ENCODE measurements around the gene ELL.
A peak's percentile ranks its signal among the peaks of the same experiment; 100 is the strongest.

ELL gene

DNA sequence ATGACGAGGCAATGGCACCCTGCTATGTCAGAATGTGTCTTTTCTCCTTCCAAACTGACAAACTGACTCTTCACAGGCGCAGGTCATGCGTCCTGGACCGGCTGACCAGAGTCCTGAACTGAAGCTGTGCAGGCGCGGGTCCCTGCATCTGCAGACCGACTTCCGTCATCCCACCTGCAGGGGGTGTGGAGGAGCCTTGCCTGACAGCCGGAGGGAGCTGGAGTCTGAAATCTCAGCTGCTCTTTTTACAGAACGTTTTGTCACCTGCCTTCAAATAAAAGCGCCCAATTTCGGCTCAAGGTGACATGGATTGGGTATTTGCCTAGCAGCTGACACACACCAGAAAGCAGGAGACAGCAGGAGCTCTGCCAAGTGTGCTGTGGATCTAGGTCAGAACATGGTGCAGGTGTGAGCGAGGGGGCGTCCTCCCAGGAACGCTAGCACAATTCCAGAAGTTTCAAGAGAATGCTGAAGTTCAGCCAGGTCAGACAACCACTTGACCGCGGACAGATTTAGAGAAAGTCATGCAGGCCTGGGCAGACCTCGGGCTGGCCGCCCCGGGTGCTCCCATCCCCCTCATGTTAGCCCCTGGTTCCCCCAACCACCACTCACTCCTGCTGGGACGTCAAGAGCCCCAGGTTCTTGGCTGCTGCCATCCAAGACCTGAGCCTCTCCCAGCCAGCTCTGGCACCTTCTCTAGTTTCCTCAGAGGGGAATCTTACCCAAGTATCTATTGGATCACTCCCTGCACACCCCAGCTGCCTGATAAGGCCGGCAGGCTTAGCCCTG, 32.8 kb downstream of the ELL start:
- no peaks in the 10 kb centered on the region for H3K27me3 ChIP-seq (ENCODE audit: low read depth, low read length)
- H3K27ac ChIP-seq (ENCODE audit: low read length), result no peak overlapping the region
- no peak for TF ChIP-seq EZH2phosphoT487 (IDR thresholded peaks at IDR 0.05; ENCODE audit: low read depth)
- TF ChIP-seq, protein P1, sequence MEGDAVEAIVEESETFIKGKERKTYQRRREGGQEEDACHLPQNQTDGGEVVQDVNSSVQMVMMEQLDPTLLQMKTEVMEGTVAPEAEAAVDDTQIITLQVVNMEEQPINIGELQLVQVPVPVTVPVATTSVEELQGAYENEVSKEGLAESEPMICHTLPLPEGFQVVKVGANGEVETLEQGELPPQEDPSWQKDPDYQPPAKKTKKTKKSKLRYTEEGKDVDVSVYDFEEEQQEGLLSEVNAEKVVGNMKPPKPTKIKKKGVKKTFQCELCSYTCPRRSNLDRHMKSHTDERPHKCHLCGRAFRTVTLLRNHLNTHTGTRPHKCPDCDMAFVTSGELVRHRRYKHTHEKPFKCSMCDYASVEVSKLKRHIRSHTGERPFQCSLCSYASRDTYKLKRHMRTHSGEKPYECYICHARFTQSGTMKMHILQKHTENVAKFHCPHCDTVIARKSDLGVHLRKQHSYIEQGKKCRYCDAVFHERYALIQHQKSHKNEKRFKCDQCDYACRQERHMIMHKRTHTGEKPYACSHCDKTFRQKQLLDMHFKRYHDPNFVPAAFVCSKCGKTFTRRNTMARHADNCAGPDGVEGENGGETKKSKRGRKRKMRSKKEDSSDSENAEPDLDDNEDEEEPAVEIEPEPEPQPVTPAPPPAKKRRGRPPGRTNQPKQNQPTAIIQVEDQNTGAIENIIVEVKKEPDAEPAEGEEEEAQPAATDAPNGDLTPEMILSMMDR (IDR thresholded peaks at IDR 0.05; ENCODE audit: low read depth, low read length), result peak; percentile 30; the same call in 1 of the 2 replicates
- H3K4me1 ChIP-seq (ENCODE audit: low read length), result no peaks in the 10 kb centered on the region
- H3K9ac ChIP-seq (ENCODE audit: low read length), result no peak overlapping the region
- H3K4me2 ChIP-seq (ENCODE audit: low read length), result no peak overlapping the region
- H3K9me3 ChIP-seq (ENCODE audit: insufficient read depth, low read length), result no peaks in the 10 kb centered on the region
- H3K4me3 ChIP-seq (ENCODE audit: low read length), result no peak overlapping the region
- no peaks in the 10 kb centered on the region for H3K36me3 ChIP-seq (replicated peaks; ENCODE audit: low read depth, low read length)
- no peak overlapping the region for H2AFZ ChIP-seq (ENCODE audit: low read depth, low read length)
- H4K20me1 ChIP-seq (ENCODE audit: insufficient read depth, low read length), result peaks cover 97% of the 10 kb centered on the region
- H3K79me2 ChIP-seq (ENCODE audit: low read length), result peaks cover 98% of the 10 kb centered on the region

DNA sequence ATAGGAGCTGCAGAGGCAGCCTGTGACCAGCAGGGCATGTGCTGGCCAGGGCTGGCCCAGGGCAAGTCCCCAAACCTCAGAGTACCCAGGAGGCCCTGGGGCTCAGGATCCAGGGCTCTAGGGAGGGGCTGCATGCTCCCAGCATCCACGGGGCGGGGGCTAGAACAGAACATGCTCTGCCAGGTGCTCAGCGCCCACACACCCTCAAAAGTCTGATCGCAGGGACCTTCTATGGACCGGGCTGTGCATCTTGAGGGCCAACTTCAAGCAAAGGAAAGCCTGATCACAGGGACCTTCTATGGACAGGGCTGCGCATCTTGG, 33.5 kb downstream of the ELL start:
- Histone ChIP-seq H3K27ac (ENCODE audit: low read length) (no peak overlapping the region), H3K4me2 (ENCODE audit: low read length) (no peak overlapping the region), H3K36me3 (replicated peaks; ENCODE audit: low read depth, low read length) (no peaks in the 10 kb centered on the region), H3K9ac (ENCODE audit: low read length) (no peak overlapping the region), H3K79me2 (ENCODE audit: low read length) (peaks cover 98% of the 10 kb centered on the region), H3K4me3 (ENCODE audit: low read length) (no peak overlapping the region), H4K20me1 (ENCODE audit: insufficient read depth, low read length) (peaks cover 97% of the 10 kb centered on the region), H2AFZ (ENCODE audit: low read depth, low read length) (no peak overlapping the region), H3K4me1 (ENCODE audit: low read length) (no peaks in the 10 kb centered on the region), H3K27me3 (ENCODE audit: low read depth, low read length) (no peaks in the 10 kb centered on the region), H3K9me3 (ENCODE audit: insufficient read depth, low read length) (no peaks in the 10 kb centered on the region)
- no peak for TF ChIP-seq EZH2phosphoT487 (IDR thresholded peaks at IDR 0.05; ENCODE audit: low read depth)

DNA sequence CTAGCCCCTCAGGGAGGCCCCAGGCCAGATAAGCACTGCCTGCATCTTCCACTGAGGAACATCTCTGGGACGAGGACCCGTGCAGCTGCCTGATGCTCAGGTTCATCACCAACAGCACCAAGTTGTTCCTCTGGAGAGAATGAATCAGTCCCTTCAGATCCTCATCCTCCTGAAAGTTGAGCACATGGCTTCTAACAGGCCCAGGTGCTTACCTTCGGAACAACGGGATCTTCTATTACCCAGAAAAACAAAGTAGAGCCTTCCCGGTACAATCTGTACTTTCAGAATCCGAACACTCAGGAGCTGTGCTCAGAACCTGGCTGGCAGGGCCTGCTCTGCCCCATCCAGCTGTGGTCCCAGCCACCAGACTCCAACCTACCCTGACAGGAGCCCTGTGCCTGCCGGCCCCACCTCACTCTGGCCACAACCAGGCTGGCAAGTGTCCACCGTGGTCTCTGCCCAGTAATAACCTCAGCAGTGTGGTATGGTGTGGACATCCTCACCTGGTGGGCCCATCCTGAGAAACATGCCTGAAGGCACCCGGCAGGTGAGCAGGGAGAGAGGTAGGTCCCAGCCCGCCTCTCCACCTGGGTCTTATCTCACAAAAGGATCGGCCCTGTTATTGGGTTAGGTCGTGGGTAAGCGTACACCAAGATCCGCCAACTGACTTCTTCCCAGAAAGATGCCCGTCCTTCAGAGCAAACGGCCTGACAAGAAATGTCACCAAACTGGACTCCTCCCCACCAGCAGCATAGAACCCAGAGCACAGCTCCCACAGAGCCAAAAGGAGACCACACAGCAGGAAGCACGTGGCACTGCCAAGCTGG, 34.1 kb downstream of the ELL start:
- TF ChIP-seq, protein P1 (IDR thresholded peaks at IDR 0.05; ENCODE audit: low read depth, low read length), result no peak
- no peak for TF ChIP-seq EZH2phosphoT487 (IDR thresholded peaks at IDR 0.05; ENCODE audit: low read depth)
- peaks cover 97% of the 10 kb centered on the region for H4K20me1 ChIP-seq (ENCODE audit: insufficient read depth, low read length)
- H3K79me2 ChIP-seq (ENCODE audit: low read length), result peaks cover 98% of the 10 kb centered on the region

DNA sequence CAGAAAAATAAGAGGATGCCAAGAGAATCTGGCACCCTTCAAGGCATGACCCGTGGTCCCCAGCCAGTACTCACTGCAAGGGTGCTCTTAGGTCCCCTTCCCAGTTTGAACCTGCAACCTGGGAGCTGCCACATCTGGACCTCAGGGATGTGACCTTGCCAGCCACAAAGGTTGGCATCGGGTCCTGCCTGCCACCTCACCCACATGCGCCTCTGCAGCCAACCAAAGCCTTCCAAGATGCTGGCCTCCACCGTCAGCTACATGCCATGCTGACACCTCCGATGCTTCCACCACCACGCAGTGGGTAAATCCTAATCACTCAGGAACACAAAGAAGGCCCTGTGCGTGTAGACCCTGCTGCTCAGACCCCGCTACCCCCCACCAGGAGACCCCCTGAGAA, 35.1 kb downstream of the ELL start:
- Histone ChIP-seq H2AFZ (ENCODE audit: low read depth, low read length) (no peak overlapping the region), H3K27ac (ENCODE audit: low read length) (no peak overlapping the region), H3K9ac (ENCODE audit: low read length) (no peak overlapping the region), H3K79me2 (ENCODE audit: low read length) (peaks cover 96% of the 10 kb centered on the region), H3K27me3 (ENCODE audit: low read depth, low read length) (no peaks in the 10 kb centered on the region), H4K20me1 (ENCODE audit: insufficient read depth, low read length) (peaks cover 93% of the 10 kb centered on the region), H3K4me1 (ENCODE audit: low read length) (no peaks in the 10 kb centered on the region), H3K4me2 (ENCODE audit: low read length) (no peak overlapping the region), H3K4me3 (ENCODE audit: low read length) (no peak overlapping the region), H3K36me3 (replicated peaks; ENCODE audit: low read depth, low read length) (no peaks in the 10 kb centered on the region), H3K9me3 (ENCODE audit: insufficient read depth, low read length) (no peaks in the 10 kb centered on the region)
- TF ChIP-seq, protein P1 (IDR thresholded peaks at IDR 0.05; ENCODE audit: low read depth, low read length), result no peak
- TF ChIP-seq EZH2phosphoT487 (IDR thresholded peaks at IDR 0.05; ENCODE audit: low read depth), result no peak

More for the DNA sequence above, 34.1 kb downstream of the ELL start:
- H3K9ac ChIP-seq (ENCODE audit: low read length), result no peak overlapping the region
- H3K27ac ChIP-seq (ENCODE audit: low read length), result no peak overlapping the region
- no peak overlapping the region for H3K4me3 ChIP-seq (ENCODE audit: low read length)
- H3K9me3 ChIP-seq (ENCODE audit: insufficient read depth, low read length), result no peaks in the 10 kb centered on the region
- no peak overlapping the region for H2AFZ ChIP-seq (ENCODE audit: low read depth, low read length)
- H3K36me3 ChIP-seq (replicated peaks; ENCODE audit: low read depth, low read length), result no peaks in the 10 kb centered on the region
- H3K27me3 ChIP-seq (ENCODE audit: low read depth, low read length), result no peaks in the 10 kb centered on the region
- H3K4me1 ChIP-seq (ENCODE audit: low read length), result no peaks in the 10 kb centered on the region
- H3K4me2 ChIP-seq (ENCODE audit: low read length), result no peak overlapping the region
